Retina (tissue), 1 donor: Measurements from ENCODE around the gene JPH3.
A peak's percentile ranks its signal among the peaks of the same experiment; 100 is the strongest.
"Not testable (repeated sequence)": the region's sequence is repeated elsewhere in the genome, so short reads cannot be mapped to it uniquely, and the experiment has no call there.

Experiments
- DNase-seq: peaks from one replicate; pipeline ENCODE4 v3.0.0-alpha.2; 2016

The JPH3 gene

GRCh38 chr16:87701078-87701460 lies 98.8 kb downstream of the JPH3 start:
- DNase-seq: no peak

GRCh38 chr16:87701505-87701921 lies 99.2 kb downstream of the JPH3 start:
- peak; percentile 22 for DNase-seq

GRCh38 chr16:87702325-87702811 lies 100.1 kb downstream of the JPH3 start:
- DNase-seq: peak; percentile 48

DNA sequence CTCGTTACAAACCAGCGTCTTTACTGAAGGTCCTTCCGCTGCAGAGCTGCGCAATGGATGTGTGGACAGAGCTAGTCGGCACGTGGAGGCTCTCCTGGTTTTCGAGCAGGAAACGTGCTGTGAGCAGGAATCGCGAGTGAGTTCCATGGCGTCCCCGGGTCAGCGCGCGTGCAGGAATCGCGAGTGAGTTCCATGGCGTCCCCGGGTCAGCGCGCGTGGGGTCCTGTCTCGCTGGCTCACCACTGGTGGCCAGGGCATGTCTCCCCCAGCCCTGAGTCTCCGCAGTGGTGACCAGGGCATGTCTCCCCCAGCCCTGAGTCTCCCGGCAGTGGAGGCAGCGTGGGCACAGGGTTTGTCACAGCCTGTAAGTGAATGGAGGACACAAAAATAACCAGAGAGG lies 100.8 kb downstream of the JPH3 start:
- no peak for DNase-seq

DNA sequence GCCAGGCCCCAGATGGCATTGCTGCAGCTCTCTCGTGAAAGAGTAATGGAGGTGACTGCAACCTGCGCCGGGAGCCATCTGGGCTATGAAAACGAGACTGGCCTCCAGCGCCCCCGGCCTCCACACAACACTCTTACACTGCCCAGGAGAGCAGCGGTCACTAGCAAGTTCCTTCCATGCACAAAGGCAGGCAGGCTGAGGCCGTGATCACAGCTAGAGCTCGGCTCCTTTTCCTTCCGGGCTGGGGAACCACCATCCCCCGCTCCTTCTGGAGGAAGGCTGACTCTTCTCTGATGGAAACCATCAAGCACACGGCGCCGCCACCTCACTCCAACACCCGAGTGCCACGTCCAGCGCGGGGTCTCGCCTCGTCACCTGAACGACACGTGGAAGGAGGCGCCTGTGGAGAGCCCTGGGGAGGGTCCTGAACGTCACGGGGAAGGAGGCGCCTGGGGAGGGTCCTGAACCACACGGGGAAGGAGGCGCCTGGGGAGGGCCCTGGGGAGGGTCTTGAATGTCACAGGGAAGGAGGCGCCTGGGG lies 101.6 kb downstream of the JPH3 start:
- peak; percentile 33 for DNase-seq

DNA sequence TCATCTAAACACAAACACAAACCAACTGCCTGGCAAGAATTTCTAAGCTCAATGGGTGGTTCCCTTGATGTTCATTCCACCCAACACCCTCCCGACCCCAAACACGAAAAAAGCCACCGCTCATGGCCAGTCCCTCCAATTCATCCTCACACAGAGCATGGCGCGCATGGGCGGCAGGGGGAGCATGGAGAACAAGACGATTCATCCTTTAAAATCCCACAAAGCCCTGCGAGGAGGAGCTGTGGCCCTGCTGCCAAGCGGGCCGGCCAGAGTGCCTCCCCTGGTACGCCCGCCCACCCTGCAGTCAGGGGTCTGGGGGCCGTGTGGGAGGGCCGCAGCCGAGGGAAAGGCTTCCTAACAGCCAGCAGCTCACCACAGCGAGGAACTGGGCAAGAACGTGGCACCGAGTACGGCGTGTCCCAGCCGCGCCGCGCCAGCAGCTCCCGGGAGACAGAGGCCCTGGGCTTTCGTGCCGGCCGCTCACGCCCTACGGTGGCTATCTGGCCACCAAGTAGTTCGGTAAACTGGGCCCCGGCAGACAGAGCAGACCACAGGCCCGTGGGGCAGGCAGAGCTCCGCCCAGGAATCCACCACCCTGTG lies 102.5 kb downstream of the JPH3 start:
- no peak for DNase-seq

DNA sequence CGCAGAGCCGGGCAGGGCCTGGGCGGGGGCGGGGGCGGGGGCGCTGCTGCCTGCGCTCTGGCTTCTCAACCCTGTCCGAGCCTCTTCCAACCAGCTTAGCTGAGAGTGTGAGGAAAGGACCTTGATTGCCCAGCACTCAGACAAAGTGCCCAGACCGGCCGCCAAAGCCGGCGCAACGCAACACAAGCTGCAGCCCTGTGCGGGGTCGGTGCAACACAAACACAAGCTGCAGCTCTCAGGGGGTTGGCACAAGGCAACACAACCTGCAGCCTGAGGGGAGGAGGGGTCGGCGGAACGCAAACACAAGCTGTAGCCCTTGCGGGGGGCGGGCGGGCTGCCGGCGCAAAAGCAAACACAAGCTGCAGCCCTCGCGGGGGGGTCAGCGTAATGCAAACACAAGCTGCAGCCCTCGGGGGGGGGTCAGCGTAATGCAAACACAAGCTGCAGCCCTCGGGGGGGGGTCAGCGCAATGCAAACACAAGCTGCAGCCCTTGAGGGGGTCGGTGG lies 103.5 kb downstream of the JPH3 start:
- DNase-seq: peak; percentile 57

GRCh38 chr16:87706278-87707000 lies 104.1 kb downstream of the JPH3 start:
- DNase-seq: peak; percentile 33

DNA sequence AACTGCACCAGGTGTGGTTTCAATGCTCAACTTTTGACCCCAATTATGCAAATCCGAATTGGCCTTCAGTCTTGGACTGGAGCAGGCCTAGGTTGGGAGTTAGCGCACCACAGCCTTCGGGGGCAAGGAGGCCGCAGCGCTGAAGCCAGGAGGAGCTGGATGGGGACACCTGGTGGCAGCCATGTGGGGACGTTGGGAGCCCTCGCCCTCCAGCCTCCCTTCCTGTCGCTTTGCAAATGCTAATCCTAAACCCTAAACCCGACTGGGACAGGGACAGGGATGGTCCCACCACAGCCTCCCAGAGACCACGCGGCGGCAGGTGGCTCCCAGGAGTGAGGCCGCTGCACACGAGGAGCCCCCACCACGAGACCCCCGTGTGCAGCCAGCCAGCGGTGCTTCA lies 104.8 kb downstream of the JPH3 start:
- no peak for DNase-seq

- no peak for DNase-seq
Measured at GRCh38 chr16:87707714-87708580, 105.6 kb downstream of the JPH3 start.

GRCh38 chr16:87708881-87709638 lies 106.8 kb downstream of the JPH3 start:
- no peak for DNase-seq

DNA sequence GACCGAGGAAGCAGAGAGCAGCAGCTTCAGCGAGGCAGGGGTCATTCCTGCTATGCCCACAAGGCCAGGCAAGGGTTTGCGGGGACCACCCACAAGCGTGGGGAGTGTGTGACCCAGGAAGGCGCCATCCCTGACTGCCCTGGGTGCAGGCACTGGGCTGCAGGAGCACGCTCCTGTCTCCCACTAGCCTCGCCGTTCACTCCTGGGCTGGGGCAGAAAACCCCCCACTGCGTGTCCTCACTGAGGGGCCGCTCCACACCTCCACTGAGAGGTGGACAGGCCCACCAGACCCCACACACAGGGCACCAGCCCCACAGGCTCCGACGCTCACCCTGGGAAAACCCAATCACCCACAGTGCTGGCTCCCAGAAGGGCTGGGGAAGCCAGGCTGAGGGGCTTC lies 107.4 kb downstream of the JPH3 start:
- no peak for DNase-seq

GRCh38 chr16:87710887-87711286 lies 108.6 kb downstream of the JPH3 start:
- no peak for DNase-seq

GRCh38 chr16:87712184-87712762 lies 110.0 kb downstream of the JPH3 start:
- no peak for DNase-seq

GRCh38 chr16:87713451-87714229 lies 111.3 kb downstream of the JPH3 start:
- DNase-seq: no peak

GRCh38 chr16:87715231-87715630 lies 112.9 kb downstream of the JPH3 start:
- DNase-seq: no peak

- no peak for DNase-seq
Measured at GRCh38 chr16:87715658-87716057, 113.3 kb downstream of the JPH3 start.

DNA sequence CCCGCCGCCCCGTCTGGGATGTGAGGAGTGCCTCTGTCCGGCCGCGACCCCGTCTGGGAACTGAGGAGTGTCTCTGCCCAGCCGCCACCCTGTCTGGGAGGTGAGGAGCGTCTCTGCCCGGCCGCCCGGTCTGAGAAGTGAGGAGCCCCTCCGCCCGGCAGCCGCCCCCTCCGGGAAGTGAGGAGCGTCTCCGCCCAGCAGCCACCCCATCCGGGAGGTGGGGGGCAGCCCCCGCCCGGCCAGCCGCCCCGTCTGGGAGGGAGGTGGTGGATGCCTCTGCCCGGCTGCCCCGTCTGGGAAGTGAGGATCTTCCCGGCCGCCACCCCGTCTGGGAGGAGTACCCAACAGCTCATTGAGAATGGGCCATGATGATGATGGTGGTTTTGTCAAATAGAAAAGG lies 116.5 kb downstream of the JPH3 start:
- not testable (repeated sequence) for DNase-seq

- peak; percentile 76 for DNase-seq
Measured at GRCh38 chr16:87720446-87720845, 118.1 kb downstream of the JPH3 start.

DNA sequence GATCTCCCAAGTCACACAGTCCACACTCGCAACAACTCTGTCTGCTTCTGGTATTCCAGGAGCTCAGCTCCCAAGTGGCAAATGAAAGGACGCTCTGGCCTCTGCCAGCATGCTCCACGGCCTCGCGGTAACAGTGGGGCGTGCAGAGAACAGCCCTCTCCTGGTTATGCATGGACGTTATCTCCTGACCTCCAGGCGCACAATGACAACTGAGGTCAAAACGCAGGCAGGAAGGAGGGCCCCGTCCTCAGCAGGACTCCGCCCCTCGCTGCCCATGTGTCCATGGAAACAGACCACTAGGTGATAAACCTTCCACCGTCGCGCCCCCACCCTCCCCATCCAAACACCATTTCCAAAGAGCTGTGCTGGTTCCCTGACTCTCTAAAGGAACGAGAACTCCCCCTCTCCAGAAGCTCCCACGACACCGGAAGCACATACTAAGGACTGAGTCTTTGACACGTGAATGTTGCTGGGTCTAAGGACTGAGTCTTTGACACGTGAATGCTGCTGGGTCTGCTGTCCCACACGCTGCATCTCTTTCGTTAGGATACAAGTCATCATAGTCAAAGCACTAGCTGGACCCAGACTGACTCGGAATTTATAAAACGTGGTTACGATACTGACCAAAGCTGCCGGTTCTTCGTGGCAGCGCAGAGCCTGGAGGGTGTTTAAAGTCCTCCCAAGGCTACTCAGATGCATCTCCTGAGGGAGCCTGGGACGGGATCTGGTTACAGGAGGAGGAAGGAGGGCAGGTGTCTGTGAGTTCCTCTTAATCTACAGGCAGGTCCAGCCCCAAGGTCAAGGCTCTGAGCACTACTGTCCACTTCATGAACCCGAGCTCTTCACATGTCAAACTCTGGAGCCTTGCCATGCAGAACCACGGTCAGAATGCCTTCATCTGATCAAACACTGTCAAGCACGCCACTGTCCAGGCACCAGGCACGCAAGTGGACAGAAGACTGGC lies 119.6 kb downstream of the JPH3 start:
- no peak for DNase-seq
